WTC11 (cell line): ENCODE data around the gene P2RX1. TPM values are rescaled to one million over a fixed set of nuclear protein-coding genes. Genes with fewer than 3 reads are reported as not detected.

Experiments
- ATAC-seq: fragments of 200-7000 bp; cut with Tn5 transposase; 2 replicates; pipeline ENCODE4 v1.10.0; 2021; ENCODE audit warnings: mild to moderate bottlenecking, moderate library complexity
- CTCF ChIA-PET: fragments of 300-600 bp; sonication (Branson Sonifier 250); formaldehyde crosslinking; loops from one replicate; lab custom pipeline; 2021; ENCODE audit warnings: antibody characterized with exemption; lab: Charles Lee
- POLR2A ChIA-PET: fragments of 350-600 bp; sonication (Branson Sonifier 250); formaldehyde crosslinking; loops from one replicate; lab custom pipeline; 2021; ENCODE audit warnings: antibody characterized with exemption; lab: Charles Lee
- DNase-seq: peaks from one replicate; pipeline ENCODE4 v3.0.0; 2021; ENCODE audit warnings: low spot score
- H3K27ac Mint-ChIP-seq: 2 replicates; pipeline ENCODE4 v1.8.0; 2021; ENCODE audit warnings: mixed read lengths
- H3K27me3 Mint-ChIP-seq: 2 replicates; pipeline ENCODE4 v1.8.0; 2021; ENCODE audit warnings: low read depth, mild to moderate bottlenecking, moderate library complexity, mixed read lengths
- H3K36me3 Mint-ChIP-seq: 2 replicates; pipeline ENCODE4 v1.8.0; 2021; ENCODE audit warnings: mixed read lengths
- H3K4me1 Mint-ChIP-seq: 2 replicates; pipeline ENCODE4 v1.8.0; 2022; ENCODE audit warnings: mixed read lengths
- H3K4me3 Mint-ChIP-seq: 2 replicates; pipeline ENCODE4 v1.8.0; 2021; ENCODE audit warnings: mild to moderate bottlenecking, moderate library complexity, mixed read lengths
- H3K9me3 Mint-ChIP-seq: 2 replicates; pipeline ENCODE4 v1.8.0; 2021; ENCODE audit warnings: mixed read lengths
- ATF1 ChIP-seq: sonication (generic); formaldehyde crosslinking; IDR thresholded peaks from 2 replicates; pipeline ENCODE4 v1.8.1; 2023; ENCODE audit warnings: mild to moderate bottlenecking, moderate library complexity, missing genetic modification reagents
- ATF2 ChIP-seq: sonication (generic); formaldehyde crosslinking; IDR thresholded peaks from 2 replicates; pipeline ENCODE4 v1.8.1; 2022; ENCODE audit warnings: low read depth, missing genetic modification reagents, borderline replicate concordance
- CBFB ChIP-seq: sonication (generic); formaldehyde crosslinking; IDR thresholded peaks from 2 replicates; pipeline ENCODE4 v1.8.1; 2022; ENCODE audit warnings: mild to moderate bottlenecking, low read depth, missing genetic modification reagents
- CREB1 ChIP-seq: sonication (generic); formaldehyde crosslinking; IDR thresholded peaks from 2 replicates; pipeline ENCODE4 v1.8.0; 2023; ENCODE audit warnings: mild to moderate bottlenecking, missing genetic modification reagents
- EMX1 ChIP-seq: fragments of 250-450 bp; sonication (Bioruptor Pico); IDR thresholded peaks from 2 replicates; pipeline ENCODE4 v1.8.0; 2021; ENCODE audit warnings: mild to moderate bottlenecking
- FOXJ3 ChIP-seq: sonication (generic); formaldehyde crosslinking; IDR thresholded peaks from 2 replicates; pipeline ENCODE4 v1.9.0; 2021; ENCODE audit warnings: missing genetic modification reagents, mild to moderate bottlenecking, borderline replicate concordance
- FOXP1 ChIP-seq: sonication (generic); formaldehyde crosslinking; IDR thresholded peaks from 2 replicates; pipeline ENCODE4 v1.8.0; 2022; ENCODE audit warnings: missing genetic modification reagents, mild to moderate bottlenecking, moderate library complexity, borderline replicate concordance
- GTF2I ChIP-seq: fragments of 250-450 bp; sonication (Bioruptor Pico); conservative IDR thresholded peaks from 2 replicates; pipeline ENCODE4 v1.4.0; 2021; ENCODE audit warnings: mild to moderate bottlenecking
- HMGA2 ChIP-seq: fragments of 250-450 bp; sonication (Bioruptor Pico); IDR thresholded peaks from 2 replicates; pipeline ENCODE4 v1.4.0; 2021; ENCODE audit warnings: mild to moderate bottlenecking, moderate library complexity
- KAT7 ChIP-seq: sonication (generic); formaldehyde crosslinking; IDR thresholded peaks from 2 replicates; pipeline ENCODE4 v1.8.1; 2023; ENCODE audit warnings: missing genetic modification reagents, mild to moderate bottlenecking, borderline replicate concordance
- NR2C2 ChIP-seq: sonication (generic); formaldehyde crosslinking; IDR thresholded peaks from 2 replicates; pipeline ENCODE4 v1.8.0; 2022; ENCODE audit warnings: mild to moderate bottlenecking, missing genetic modification reagents
- NR3C1 ChIP-seq: sonication (generic); formaldehyde crosslinking; conservative IDR thresholded peaks from 2 replicates; pipeline ENCODE4 v1.8.1; 2023; ENCODE audit warnings: low read depth, mild to moderate bottlenecking, missing genetic modification reagents
- OVOL2 ChIP-seq: fragments of 250-450 bp; sonication (Bioruptor Pico); IDR thresholded peaks from 2 replicates; pipeline ENCODE4 v1.9.0; 2021; ENCODE audit warnings: mild to moderate bottlenecking, borderline replicate concordance
- RELA ChIP-seq: sonication (generic); formaldehyde crosslinking; IDR thresholded peaks from 2 replicates; pipeline ENCODE4 v1.8.1; 2022; ENCODE audit warnings: missing genetic modification reagents, mild to moderate bottlenecking, borderline replicate concordance
- SMAD3 ChIP-seq: sonication (generic); formaldehyde crosslinking; IDR thresholded peaks from 2 replicates; pipeline ENCODE4 v1.8.0; 2022; ENCODE audit warnings: missing genetic modification reagents, mild to moderate bottlenecking, borderline replicate concordance
- TEAD1 ChIP-seq: sonication (generic); formaldehyde crosslinking; IDR thresholded peaks from 2 replicates; pipeline ENCODE4 v1.8.0; 2022; ENCODE audit warnings: mild to moderate bottlenecking, missing genetic modification reagents
- USF2 ChIP-seq: sonication (generic); formaldehyde crosslinking; IDR thresholded peaks from 2 replicates; pipeline ENCODE4 v1.8.1; 2023; ENCODE audit warnings: mild to moderate bottlenecking, missing genetic modification reagents, moderate library complexity
- ZBTB21 ChIP-seq: sonication (generic); formaldehyde crosslinking; IDR thresholded peaks from 2 replicates; pipeline ENCODE4 v1.8.1; 2023; ENCODE audit warnings: mild to moderate bottlenecking, missing genetic modification reagents, borderline replicate concordance
- ZMAT4 ChIP-seq: fragments of 250-450 bp; sonication (Bioruptor Pico); IDR thresholded peaks from 2 replicates; pipeline ENCODE4 v1.9.0; 2021; ENCODE audit warnings: mild to moderate bottlenecking
- ZNF121 ChIP-seq: sonication (generic); formaldehyde crosslinking; IDR thresholded peaks from 2 replicates; pipeline ENCODE4 v1.8.0; 2023; ENCODE audit warnings: missing genetic modification reagents
- ZNF232 ChIP-seq: sonication (generic); formaldehyde crosslinking; IDR thresholded peaks from 2 replicates; pipeline ENCODE4 v1.8.0; 2022; ENCODE audit warnings: mild to moderate bottlenecking, missing genetic modification reagents
- ZNF317 ChIP-seq: sonication (generic); formaldehyde crosslinking; IDR thresholded peaks from 2 replicates; pipeline ENCODE4 v1.8.1; 2023; ENCODE audit warnings: low read depth, mild to moderate bottlenecking, moderate library complexity, missing genetic modification reagents, borderline replicate concordance
- ZNF396 ChIP-seq: fragments of 250-450 bp; sonication (Bioruptor Pico); IDR thresholded peaks from 2 replicates; pipeline ENCODE4 v1.8.0; 2021; ENCODE audit warnings: mild to moderate bottlenecking, moderate library complexity, borderline replicate concordance
- total RNA-seq: library from RNA; stranded (reverse); gene quantifications from 3 replicates; pipeline ENCODE4 v1.2.3, GENCODE V29; 2021
- TF ChIP-seq, protein P1 (sequence below): fragments of 200-600 bp; IDR thresholded peaks from 2 replicates; pipeline ENCODE4 v1.8.0; 2022; ENCODE audit warnings: antibody characterized with exemption
- TF ChIP-seq, protein P2 (sequence below): sonication (generic); formaldehyde crosslinking; IDR thresholded peaks from 2 replicates; pipeline ENCODE4 v1.8.0; 2022; ENCODE audit warnings: missing genetic modification reagents

Gene P2RX1
- total RNA-seq, 1 experiment from 2014 or later: 0.07 TPM

DNA sequence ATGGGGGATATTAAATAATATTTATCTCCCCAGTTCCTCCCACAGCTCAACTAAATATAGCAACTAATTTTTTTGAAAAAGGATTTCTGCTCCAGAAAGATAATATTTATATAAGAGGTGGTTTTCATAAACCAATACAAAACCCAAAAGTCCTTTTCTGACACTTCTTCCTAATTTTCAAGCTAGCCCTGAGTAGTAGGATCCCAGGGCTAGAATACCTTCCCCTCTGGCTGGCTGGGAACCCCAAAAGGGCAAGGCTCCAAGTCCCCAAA lies 46.6 kb upstream of the P2RX1 start:
- H3K36me3 Mint-ChIP-seq: no peaks in the 10 kb centered on the region
- H3K4me3 Mint-ChIP-seq: peak overlapping the region; percentile 61
- ChIA-PET POLR2A (no interaction called here), CTCF (interaction anchor here (1.2 to 3.6 kb wide), 4 partner anchors 14 to 50 kb away, joined by 3 to 26 read pairs (median 3); no protein-coding TSS in a partner anchor)
- no peak for TF ChIP-seq OVOL2 (CRISPR knock-in tag)
- no peak for TF ChIP-seq ATF1
- no peak for TF ChIP-seq ZBTB21 (CRISPR knock-in tag)
- no peak for TF ChIP-seq KAT7 (CRISPR knock-in tag)
- no peak for TF ChIP-seq ZNF121 (CRISPR knock-in tag)
- peaks cover 12% of the 10 kb centered on the region for H3K27me3 Mint-ChIP-seq
- no peak for ATAC-seq
- no peaks in the 10 kb centered on the region for H3K9me3 Mint-ChIP-seq
- no peak for DNase-seq
- peaks cover 47% of the 10 kb centered on the region for H3K4me1 Mint-ChIP-seq
- no peak overlapping the region for H3K27ac Mint-ChIP-seq

GRCh38 chr17:3962217-3962964 lies 46.1 kb upstream of the P2RX1 start:
- no peak overlapping the region; the same call in 1 of the 2 replicates for H3K4me3 Mint-ChIP-seq
- H3K36me3 Mint-ChIP-seq: no peaks in the 10 kb centered on the region
- H3K27ac Mint-ChIP-seq: no peak overlapping the region
- ChIA-PET POLR2A (no interaction called here), CTCF (interaction anchor here (1.2 to 1.3 kb wide), 2 partner anchors 14 to 16 kb away, joined by 3 read pairs; no protein-coding TSS in a partner anchor)
- H3K4me1 Mint-ChIP-seq: peaks cover 52% of the 10 kb centered on the region
- H3K27me3 Mint-ChIP-seq: peaks cover 12% of the 10 kb centered on the region
- no peaks in the 10 kb centered on the region for H3K9me3 Mint-ChIP-seq
- TF ChIP-seq CREB1 (CRISPR knock-in tag): no peak
- TF ChIP-seq EMX1: no peak
- TF ChIP-seq CBFB (CRISPR knock-in tag): no peak
- no peak for TF ChIP-seq NR3C1 (CRISPR knock-in tag)
- TF ChIP-seq RELA: no peak
- no peak for TF ChIP-seq ZNF232 (CRISPR knock-in tag)
- TF ChIP-seq SMAD3 (CRISPR knock-in tag): no peak
- DNase-seq: no peak
- ATAC-seq: no peak

DNA sequence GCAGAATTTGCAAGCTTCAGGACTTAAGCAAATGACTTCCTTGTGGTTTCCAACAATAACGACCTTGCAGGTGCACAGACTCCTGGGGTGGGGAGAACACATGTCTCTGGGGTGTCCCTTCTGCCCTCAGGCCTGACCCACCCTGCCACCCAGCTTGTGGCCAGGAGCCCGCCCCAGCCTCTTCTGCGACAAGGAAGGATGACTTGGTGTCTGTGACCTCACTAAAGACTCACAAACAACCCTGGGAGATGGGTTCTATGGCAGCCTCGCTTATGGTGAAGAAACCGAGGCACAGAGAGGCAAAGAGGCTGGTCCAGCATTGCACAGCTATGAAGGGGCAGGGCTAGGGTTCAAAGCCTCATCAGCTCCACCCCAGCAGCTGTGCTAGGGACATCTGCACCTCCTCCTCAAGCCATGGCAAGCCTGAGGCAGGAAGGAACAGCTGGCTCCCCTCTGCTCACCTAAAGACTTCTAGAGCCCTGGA lies 45.3 kb upstream of the P2RX1 start:
- no peak overlapping the region for H3K4me3 Mint-ChIP-seq
- no peaks in the 10 kb centered on the region for H3K9me3 Mint-ChIP-seq
- ChIA-PET POLR2A (no interaction called here), CTCF (interaction anchor here (1.0 to 1.3 kb wide), 2 partner anchors 15 to 27 kb away, joined by 3 to 6 read pairs; no protein-coding TSS in a partner anchor)
- peaks cover 60% of the 10 kb centered on the region for H3K4me1 Mint-ChIP-seq
- no peak for DNase-seq
- H3K36me3 Mint-ChIP-seq: no peaks in the 10 kb centered on the region
- H3K27me3 Mint-ChIP-seq: peaks cover 12% of the 10 kb centered on the region
- ATAC-seq: no peak
- no peak overlapping the region for H3K27ac Mint-ChIP-seq
- TF ChIP-seq USF2 (CRISPR knock-in tag) (no peak), FOXP1 (CRISPR knock-in tag) (no peak), FOXJ3 (no peak), ZNF396 (CRISPR knock-in tag) (no peak), SMAD3 (CRISPR knock-in tag) (no peak), HMGA2 (CRISPR knock-in tag) (no peak), TEAD1 (CRISPR knock-in tag) (no peak), NR2C2 (CRISPR knock-in tag) (no peak), ZNF121 (CRISPR knock-in tag) (no peak), ATF2 (no peak), GTF2I (CRISPR knock-in tag) (no peak), ZNF317 (CRISPR knock-in tag) (no peak), ZMAT4 (CRISPR knock-in tag) (no peak), KAT7 (CRISPR knock-in tag) (no peak)
- TF ChIP-seq, protein P1, sequence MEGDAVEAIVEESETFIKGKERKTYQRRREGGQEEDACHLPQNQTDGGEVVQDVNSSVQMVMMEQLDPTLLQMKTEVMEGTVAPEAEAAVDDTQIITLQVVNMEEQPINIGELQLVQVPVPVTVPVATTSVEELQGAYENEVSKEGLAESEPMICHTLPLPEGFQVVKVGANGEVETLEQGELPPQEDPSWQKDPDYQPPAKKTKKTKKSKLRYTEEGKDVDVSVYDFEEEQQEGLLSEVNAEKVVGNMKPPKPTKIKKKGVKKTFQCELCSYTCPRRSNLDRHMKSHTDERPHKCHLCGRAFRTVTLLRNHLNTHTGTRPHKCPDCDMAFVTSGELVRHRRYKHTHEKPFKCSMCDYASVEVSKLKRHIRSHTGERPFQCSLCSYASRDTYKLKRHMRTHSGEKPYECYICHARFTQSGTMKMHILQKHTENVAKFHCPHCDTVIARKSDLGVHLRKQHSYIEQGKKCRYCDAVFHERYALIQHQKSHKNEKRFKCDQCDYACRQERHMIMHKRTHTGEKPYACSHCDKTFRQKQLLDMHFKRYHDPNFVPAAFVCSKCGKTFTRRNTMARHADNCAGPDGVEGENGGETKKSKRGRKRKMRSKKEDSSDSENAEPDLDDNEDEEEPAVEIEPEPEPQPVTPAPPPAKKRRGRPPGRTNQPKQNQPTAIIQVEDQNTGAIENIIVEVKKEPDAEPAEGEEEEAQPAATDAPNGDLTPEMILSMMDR: no peak
- TF ChIP-seq, protein P2, sequence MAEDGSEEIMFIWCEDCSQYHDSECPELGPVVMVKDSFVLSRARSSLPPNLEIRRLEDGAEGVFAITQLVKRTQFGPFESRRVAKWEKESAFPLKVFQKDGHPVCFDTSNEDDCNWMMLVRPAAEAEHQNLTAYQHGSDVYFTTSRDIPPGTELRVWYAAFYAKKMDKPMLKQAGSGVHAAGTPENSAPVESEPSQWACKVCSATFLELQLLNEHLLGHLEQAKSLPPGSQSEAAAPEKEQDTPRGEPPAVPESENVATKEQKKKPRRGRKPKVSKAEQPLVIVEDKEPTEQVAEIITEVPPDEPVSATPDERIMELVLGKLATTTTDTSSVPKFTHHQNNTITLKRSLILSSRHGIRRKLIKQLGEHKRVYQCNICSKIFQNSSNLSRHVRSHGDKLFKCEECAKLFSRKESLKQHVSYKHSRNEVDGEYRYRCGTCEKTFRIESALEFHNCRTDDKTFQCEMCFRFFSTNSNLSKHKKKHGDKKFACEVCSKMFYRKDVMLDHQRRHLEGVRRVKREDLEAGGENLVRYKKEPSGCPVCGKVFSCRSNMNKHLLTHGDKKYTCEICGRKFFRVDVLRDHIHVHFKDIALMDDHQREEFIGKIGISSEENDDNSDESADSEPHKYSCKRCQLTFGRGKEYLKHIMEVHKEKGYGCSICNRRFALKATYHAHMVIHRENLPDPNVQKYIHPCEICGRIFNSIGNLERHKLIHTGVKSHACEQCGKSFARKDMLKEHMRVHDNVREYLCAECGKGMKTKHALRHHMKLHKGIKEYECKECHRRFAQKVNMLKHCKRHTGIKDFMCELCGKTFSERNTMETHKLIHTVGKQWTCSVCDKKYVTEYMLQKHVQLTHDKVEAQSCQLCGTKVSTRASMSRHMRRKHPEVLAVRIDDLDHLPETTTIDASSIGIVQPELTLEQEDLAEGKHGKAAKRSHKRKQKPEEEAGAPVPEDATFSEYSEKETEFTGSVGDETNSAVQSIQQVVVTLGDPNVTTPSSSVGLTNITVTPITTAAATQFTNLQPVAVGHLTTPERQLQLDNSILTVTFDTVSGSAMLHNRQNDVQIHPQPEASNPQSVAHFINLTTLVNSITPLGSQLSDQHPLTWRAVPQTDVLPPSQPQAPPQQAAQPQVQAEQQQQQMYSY: no peak
